Kidney capillary endothelial cell (primary cell): ENCODE data around the gene PTGIR.

Experiments
- DNase-seq: peaks from one replicate; pipeline ENCODE4 v3.0.0-alpha.2; 2018; ENCODE audit warnings: low spot score

Gene PTGIR

DNA sequence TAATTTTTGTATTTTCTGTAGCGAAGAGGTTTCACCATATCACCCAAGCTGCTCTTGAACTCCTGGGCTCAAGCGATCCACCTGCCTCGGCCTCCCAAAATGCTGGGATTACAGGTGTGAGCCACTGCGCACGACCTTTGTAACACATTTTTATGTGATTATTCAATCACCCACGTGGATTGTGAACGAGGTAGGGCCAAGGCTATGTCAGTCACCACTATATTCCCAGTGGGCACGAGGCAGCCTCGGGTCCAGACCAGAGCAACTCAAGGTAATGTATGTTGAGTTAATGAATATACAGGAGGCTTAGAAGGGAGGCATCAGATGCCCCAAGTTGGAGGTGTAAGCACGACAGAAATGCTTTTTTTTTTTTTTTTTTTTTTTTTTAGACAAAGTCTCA, 8.9 kb downstream of the PTGIR start:
- DNase-seq = no peak

DNA sequence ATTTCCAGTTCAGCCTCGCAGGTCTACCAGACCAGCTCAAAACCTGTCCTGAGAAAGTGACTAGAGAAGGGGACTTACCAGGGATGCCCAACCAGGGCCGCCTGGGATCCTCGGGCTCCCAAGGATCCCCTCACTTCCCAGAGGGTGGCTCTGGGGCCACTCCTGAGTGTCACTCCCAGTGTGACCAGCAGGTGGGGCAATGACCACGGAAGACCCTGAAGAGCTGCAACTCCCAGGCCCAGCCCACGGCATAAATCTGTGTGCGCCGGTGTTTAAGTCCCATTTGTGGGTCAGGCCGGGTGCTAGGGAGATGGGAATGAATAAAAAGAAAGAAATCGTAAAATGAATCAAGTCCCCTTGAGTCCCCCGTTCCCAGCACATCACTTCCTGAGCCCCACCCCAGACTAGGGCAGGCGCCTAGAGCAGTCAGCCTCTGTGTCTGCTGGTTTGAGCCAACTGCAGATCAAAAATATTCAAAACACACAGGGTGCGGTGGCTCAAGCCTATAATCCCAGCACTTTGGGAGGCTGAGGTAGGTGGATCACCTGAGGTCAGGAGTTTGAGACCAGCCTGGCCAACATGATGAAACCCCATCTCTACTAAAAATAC, 10.7 kb downstream of the PTGIR start:
- DNase-seq = peak; percentile 81

DNA sequence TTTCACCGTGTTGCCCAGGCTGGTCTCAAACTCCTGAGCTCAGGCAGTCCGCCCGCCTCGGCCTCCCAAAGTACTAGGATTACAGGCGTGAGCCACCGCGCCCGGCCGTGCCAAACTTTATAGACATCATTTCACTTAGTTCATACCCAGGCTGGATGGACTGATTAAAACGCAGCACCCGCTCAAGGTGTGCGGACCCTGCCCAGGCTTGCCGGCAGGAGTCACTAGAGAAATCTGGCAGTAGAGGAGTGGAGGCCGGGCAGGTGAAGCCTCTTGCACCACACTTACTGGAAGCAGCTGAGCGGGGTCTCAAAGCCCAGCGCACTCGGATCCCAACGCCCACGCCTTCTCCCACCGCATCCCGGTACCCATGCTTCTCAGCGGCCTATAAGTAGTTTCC, 11.4 kb downstream of the PTGIR start:
- DNase-seq = no peak

DNA sequence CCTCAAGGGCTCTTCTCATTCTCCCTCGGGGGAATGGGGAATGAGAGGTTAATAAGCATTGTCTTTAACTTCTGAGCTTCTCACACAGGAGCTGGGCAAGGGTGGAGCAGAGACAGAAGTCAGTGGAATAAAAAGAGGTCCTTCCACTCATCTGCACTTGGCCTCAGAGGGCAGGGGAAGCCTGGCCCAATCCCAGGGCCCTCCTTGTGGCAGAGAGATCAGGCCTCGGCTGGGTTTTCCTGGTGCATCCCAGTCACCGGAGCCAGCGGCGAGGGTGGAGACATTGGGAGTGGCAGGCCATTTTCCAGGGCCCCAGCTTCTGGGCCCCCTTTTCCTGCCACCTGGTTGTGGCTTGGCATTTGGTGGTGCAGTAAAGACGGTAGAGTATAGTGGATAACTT, 13.1 kb downstream of the PTGIR start:
- DNase-seq = no peak

DNA sequence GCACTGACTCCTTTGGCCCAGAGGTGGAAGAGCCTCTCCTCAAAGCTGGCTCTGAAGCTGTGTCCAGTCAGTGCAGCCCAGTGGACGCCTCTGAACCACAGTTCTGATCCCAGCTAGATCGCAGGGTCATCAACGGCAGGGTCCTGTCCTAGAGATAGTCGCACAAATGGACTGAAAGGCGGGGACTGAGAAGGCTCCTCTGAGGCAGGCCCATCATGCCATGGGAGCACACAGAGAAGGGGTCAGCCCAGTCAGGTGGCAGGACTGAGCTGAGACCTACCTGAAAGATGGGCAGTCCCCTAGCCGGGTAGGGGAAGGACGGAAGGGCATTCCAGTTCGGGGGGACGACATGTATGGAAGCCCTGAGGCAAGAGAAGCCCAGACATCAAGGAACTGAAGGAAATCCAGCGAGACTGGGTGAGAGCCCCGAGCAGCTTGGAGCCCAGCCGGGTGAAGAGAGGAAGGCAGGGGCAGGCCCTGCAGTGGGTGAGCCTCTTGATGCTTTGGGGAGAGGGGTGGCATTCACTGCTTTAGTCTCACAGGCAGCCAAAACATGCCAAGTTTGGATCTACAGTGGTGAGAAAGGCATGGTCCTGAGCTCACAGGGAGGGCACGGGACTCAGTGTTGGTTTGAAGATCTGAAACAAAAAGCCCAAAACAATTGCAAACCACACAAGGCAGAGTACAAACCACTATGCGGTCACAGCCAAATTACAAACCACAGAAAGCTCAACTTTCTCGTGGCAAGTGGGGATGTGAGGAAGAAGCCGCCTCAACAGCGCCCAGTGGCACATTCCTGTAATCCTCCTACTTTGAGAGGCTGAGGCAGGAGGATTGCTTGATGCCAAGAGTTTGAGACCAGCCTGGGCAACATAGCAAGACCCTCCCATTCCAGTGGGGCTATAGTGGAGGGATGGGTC, 13.8 kb downstream of the PTGIR start:
- no peak for DNase-seq

DNA sequence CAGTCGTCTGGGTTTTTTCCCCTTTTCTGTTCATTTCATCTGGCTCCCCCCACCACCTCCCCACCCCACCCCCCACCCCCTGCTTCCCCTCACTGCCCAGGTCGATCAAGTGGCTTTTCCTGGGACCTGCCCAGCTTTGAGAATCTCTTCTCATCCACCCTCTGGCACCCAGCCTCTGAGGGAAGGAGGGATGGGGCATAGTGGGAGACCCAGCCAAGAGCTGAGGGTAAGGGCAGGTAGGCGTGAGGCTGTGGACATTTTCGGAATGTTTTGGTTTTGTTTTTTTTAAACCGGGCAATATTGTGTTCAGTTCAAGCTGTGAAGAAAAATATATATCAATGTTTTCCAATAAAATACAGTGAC, 14.5 kb downstream of the PTGIR start:
- no peak for DNase-seq

DNA sequence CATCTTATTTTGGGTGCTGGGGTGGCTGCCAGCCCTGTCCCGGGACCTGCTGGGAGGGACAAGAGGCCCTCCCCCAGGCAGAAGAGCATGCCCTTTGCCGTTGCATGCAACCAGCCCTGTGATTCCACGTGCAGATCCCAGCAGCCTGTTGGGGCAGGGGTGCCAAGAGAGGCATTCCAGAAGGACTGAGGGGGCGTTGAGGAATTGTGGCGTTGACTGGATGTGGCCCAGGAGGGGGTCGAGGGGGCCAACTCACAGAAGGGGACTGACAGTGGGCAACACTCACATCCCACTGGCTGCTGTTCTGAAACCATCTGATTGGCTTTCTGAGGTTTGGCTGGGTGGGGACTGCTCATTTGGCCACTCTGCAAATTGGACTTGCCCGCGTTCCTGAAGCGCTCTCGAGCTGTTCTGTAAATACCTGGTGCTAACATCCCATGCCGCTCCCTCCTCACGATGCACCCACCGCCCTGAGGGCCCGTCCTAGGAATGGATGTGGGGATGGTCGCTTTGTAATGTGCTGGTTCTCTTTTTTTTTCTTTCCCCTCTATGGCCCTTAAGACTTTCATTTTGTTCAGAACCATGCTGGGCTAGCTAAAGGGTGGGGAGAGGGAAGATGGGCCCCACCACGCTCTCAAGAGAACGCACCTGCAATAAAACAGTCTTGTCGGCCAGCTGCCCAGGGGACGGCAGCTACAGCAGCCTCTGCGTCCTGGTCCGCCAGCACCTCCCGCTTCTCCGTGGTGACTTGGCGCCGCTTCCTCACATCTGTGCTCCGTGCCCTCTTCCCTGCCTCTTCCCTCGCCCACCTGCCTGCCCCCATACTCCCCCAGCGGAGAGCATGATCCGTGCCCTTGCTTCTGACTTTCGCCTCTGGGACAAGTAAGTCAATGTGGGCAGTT, 15.1 kb downstream of the PTGIR start:
- no peak for DNase-seq

DNA sequence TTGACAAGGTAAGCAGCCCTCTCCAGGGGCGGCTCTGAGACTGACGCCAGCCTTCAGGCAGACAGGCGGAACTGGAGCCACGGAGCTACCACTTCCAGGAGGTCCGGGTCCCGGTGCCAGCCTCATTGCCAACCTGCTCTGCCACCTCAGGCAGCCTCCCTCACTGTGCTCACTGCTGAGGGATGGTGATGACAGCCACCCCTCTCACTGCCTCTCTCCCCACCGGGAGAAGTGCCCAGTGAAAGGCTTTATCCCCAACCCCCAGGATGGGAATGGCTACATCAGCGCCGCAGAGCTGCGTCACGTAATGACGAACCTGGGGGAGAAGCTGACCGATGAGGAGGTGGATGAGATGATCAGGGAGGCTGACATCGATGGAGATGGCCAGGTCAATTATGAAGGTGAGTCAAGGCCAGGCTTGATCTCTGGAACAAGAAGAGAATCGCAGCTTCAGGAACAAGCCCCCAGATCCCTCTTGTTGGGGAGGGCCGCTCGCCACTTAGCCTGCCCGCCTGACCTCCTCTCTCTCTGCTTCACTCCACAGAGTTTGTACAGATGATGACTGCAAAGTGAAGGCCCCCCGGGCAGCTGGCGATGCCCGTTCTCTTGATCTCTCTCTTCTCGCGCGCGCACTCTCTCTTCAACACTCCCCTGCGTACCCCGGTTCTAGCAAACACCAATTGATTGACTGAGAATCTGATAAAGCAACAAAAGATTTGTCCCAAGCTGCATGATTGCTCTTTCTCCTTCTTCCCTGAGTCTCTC, 16.1 kb downstream of the PTGIR start:
- DNase-seq = no peak

DNA sequence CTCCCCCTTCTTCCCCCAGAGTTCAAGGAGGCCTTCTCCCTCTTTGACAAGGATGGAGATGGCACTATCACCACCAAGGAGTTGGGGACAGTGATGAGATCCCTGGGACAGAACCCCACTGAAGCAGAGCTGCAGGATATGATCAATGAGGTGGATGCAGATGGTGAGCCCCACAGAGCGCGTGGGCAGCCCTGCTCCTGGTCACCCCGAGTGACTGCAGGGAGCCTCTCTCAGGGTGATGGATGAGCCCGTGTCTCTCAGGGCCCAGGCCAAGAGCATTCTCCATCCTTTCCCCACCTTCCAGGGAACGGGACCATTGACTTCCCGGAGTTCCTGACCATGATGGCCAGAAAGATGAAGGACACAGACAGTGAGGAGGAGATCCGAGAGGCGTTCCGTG, 16.7 kb downstream of the PTGIR start:
- DNase-seq = no peak

DNA sequence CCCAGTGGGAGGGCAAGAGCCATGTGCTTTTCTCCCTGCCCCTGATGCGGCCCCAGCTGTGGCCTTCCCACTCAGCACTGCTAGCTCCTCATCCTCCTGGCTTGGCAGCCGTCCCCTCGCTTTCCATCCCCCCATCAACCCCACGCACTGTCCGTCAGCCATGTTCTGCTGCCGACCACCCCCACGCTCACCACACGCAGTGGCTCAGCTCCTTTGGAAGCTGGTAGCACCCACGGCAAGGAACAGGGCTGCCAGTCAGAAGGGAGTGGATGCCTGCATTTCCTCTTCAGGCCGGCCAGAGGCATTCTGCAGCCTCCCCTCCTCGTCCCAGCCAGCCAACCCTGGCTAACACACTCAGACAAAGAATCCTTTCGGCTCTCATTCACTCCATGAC, 17.4 kb downstream of the PTGIR start:
- DNase-seq = no peak

DNA sequence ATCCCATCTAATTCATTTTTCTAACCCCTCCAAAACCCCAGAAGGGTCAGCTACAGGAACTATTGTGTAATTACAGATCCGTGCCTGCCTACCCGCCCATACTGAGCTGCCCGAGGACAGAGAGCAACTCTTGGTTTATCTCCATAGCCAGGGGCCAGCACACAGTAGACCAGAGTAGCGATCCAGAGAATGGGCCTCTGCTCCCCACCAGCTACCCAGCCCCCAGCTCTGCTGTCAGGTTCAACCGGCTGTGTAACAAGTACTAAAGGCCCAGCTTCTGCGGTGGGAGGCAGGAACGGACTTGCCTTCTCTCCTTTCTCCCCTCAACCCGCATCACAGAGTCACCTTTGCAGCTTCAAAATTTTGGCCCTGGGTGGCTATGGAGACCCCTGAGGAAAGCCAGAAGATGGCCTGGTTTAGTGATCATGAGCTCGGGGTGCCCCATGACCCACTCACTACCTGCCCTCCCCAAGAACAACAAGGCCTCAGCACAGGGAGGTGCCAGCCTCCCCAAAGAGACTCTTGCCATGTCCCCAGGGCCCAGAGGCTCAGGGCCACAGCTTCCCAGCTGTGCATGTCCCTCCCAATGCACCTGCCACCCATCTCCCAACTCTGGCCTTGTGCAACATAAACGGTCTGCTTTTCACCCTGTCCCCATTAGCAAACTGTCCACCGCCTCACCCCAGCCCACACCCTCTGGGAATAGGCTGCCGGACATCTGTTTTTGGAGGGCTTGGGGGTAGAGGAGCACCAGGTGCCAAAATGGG, 18.0 kb downstream of the PTGIR start:
- no peak for DNase-seq

DNA sequence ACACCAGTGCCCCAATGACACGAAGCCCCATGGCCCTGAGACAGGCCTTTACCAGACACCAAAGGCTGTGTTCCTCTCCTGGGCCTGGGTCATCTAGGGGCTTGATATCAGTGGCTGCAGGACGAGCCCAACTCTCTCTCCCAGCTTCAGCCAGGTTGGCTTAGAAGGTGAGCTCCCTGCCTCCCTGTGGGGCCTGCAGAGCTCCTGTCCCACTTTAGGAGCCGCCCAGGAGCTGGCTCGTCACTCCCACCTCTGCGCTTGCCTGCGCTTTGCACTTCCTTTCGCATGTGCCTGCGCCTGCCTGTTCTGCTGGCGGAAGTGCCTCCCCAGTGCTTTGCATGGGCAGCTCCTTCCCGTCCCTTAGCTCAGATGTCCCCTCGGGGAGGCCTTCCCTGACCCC, 18.9 kb downstream of the PTGIR start:
- DNase-seq = no peak

DNA sequence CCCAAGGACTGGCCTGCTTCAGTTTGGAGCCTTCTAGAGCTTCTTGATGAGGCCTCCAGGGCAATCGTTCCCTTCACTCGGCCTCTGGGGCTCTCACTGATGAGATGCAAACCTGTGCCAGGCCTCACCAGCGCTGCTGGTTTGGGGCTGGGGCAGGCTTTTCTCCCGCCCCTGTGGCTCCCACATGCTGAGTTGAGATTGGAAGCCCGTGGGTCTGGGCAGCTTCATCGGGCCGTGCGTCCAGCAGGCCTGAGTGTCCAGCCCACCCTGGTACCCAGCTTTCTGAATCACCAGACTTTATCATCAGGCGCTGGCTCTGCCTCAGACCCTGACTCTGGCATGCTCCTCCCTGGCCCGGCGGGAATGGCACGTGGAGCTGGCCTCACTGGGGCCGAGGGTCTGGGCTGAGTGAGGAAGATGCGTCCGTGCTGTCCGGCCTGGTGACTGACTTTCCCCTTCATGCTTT, 19.5 kb downstream of the PTGIR start:
- DNase-seq = no peak

DNA sequence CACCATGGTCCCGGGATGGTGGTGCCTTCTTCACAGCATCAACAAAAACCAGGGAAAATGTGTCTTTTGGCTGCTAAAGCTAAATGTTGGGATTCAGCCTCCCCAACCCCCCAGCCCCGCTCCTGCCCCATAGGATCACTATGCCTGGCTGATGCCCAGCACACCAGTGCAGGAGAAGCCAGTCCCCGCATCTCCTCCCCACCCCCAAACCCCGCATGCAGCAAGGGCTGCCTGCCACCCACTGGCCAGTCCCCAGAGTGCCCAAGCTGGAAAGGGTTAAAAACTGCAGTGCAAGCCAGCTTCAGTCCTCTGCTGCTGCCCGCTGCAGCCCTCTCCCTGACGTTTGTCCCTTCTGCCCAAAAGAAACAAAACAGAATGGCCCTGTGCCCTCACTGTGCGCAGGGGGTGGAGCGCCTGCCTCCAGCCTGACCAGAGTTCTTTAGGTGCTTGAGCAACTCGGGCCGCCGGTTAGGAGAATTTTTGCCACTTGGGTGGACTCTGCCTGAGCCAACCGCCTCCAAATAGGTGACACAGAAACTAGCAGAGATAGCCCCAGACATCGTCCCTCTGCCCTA, 20.0 kb downstream of the PTGIR start:
- DNase-seq = no peak

DNA sequence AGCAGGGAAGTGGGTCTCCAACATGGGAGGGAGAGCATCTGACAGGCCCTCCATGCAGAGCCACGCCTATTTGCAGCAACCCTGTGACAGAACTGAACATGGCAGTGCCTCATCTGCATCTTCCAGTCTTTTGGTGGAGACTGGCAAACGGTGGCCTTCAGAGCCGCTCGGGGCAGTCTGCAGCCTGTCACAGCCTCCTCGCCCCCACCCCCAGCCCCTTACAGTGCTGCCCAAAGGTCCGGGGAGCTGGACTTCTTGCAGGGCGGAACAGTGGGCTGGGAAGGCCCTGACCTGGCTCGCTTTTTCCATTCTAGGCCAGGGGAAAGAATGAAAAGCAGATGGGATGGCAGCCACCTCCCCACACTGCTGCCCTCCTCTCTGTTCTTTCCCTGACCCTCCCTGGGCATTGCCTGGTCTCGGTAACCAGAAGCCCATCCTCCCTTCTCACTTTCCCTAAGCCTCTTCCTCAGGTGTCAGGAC, 21.1 kb downstream of the PTGIR start:
- DNase-seq = no peak

DNA sequence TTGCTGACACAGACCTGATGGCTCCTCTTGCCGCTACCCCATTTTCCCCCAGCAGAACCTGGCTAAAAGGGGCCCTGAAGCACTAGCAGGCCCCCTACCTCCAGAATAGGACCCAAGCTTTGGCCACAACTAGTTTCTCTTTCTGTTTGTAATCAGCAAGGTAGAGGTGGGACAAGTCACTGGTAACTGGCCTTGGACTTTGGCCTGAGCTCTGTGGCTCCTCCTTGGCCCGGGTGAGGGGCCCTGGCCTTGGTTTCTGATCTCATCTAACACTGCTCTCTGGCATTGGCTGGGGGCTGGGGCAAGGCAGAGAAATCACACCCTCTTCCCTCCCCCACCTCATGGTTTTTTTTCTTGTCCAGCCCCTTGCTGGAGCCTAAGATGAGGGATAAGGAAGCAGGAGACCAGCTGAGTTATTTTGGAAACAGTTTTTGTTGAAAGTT, 21.7 kb downstream of the PTGIR start:
- no peak for DNase-seq

DNA sequence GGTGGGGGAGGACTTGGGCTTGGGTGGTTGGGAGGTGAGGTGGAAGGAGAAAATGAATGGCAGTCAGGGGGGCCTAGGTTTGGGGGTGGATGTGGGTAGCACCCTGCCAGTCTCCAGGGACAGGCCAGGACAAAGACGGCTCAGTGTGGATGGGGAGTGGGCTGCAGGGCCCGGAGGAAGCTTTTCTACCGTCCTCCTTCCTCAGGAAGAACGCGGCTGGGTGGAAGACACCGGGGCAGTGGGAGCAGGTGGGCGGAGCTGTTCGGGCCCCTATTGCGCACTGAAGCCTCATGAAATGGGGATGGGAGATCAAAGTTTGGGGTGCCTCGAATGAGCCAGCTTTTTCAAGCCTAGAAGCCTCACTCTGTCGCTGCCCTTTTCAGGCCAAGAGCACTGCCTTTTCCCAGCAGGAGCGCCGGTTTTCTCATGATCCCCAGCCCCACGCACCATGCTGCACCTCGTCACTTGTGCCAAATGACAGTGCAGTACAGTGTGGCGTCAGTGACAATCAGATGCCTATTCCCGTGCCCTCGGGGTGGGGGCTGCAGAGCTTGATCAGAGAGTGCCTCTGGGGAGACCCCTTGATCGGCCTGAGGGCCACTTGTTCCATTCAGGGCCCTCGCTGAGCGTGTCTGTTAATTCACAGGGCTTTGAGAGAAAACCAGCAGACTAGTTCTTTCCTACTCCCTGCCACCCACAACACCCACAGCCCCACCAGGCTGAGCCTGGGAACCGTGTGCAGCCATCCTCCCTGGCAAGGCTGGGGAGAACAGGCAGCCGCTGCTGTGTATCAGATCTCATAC, 22.3 kb downstream of the PTGIR start:
- no peak for DNase-seq

DNA sequence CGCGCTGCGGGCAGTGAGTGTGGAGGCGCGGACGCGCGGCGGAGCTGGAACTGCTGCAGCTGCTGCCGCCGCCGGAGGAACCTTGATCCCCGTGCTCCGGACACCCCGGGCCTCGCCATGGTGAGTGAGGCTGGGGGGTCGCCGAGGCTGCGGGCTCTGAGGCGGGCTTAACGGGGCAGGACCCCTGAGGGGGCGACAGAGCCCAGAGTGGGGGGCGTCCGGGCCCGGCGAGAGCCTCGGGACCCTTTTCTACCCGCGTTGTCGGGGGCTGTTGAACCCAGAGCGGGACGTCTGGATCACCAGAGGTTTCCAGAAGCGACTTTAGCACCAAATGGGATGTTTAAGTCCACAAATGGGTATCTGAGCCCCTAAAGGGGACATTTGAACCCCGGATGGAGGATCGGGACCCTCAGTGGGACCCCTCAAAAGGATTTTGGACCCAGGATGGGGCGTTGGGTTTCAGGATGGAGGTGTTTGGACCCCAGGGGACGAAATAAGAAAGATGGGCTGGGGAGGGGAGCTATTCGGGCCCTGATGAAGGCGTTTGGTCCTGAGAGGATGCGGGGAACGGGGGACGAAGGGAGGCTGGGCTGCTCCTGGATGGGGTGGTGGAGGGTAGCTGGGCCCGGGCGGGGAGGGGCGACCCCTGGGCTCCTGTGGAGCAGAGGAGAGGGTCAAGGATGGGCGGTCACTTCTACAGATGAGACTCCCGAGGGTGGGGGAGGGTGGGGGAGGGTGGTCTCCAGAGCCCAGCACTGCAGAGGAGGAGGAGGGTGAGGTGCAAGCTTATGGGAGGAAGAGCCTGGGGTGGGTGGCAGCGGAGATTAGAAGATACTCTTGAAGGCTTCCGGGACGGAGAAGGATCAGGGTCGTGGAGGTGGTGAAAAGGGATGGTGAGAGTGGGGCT, 23.3 kb downstream of the PTGIR start, which contains the start of gene CALM3:
CALM3 (plus strand) TSS at position 13 of the 907 bp plus-strand sequence; CDS start at position 118, 105 bp downstream.
- no peak for DNase-seq
